ENCODE measurements around the gene DISP3. TPM values are rescaled to one million over a fixed set of nuclear protein-coding genes. Genes with fewer than 3 reads are reported as not detected.

Gene DISP3
- polyA plus RNA-seq, 1 of the 3 experiments (the other 2 are of a cell fraction): 0.08 TPM

DNA sequence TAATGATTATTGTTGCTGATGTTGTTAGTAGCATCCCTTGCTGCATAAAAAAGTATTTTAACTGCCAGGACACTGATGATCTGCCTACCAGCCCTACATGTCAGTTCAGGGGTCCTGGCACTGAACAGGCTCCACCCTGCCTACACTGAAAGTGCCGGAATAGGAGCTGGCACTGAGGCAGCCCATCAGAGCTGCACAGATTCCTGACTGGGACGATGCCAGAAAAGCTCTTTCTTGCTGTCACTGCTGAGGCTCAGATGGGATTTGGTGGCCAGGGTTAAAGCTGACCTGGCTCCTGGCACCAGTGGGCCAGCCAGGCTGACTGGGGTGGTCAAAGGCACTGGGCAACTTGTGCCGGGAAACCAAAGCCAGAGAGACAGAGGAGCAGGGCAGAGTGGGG is 6.2 kb upstream of the DISP3 start (continued):
- TF ChIP-seq, protein P1, sequence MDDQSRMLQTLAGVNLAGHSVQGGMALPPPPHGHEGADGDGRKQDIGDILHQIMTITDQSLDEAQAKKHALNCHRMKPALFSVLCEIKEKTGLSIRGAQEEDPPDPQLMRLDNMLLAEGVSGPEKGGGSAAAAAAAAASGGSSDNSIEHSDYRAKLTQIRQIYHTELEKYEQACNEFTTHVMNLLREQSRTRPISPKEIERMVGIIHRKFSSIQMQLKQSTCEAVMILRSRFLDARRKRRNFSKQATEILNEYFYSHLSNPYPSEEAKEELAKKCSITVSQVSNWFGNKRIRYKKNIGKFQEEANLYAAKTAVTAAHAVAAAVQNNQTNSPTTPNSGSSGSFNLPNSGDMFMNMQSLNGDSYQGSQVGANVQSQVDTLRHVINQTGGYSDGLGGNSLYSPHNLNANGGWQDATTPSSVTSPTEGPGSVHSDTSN (IDR thresholded peaks at IDR 0.05): no peak

DNA sequence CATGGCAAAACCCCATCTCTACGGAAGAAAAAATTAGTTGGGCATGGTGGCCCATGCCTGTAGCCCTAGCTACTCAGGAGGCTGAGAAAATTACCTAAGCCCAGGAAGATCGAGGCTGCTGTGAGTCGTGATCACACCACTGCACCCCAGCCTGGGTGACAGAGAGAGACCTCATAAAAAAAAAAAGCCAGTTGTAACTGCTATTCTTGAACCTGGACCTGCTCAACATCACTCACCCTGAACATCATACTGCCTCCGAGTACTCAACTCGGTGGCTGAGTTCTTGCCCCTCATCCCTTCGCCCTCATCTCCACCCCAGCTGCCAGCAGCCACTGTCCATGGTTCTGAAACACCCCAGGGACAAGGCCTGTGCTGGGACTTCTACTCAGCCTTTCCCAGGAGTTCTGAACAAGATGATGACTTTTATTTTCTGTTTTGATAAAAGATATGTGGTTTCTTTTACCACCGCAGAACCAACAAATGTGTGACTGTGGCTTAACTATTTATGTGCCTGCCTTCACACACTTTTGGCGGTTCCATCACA is 5.4 kb upstream of the DISP3 start:
- ChIA-PET POLR2A (no interaction called here), CTCF (interaction anchor here (1.6 to 3.1 kb wide), 2 partner anchors 169 to 436 kb away, joined by 4 to 15 read pairs; no protein-coding TSS in a partner anchor)
- no peaks in the 10 kb centered on the region for H3K9me2 ChIP-seq
- TF ChIP-seq, protein P2, sequence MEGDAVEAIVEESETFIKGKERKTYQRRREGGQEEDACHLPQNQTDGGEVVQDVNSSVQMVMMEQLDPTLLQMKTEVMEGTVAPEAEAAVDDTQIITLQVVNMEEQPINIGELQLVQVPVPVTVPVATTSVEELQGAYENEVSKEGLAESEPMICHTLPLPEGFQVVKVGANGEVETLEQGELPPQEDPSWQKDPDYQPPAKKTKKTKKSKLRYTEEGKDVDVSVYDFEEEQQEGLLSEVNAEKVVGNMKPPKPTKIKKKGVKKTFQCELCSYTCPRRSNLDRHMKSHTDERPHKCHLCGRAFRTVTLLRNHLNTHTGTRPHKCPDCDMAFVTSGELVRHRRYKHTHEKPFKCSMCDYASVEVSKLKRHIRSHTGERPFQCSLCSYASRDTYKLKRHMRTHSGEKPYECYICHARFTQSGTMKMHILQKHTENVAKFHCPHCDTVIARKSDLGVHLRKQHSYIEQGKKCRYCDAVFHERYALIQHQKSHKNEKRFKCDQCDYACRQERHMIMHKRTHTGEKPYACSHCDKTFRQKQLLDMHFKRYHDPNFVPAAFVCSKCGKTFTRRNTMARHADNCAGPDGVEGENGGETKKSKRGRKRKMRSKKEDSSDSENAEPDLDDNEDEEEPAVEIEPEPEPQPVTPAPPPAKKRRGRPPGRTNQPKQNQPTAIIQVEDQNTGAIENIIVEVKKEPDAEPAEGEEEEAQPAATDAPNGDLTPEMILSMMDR (IDR thresholded peaks at IDR 0.05): no peak
- TF ChIP-seq GABPA (IDR thresholded peaks at IDR 0.05; ENCODE audit: low read depth) (no peak), FOXM1 (IDR thresholded peaks at IDR 0.05; ENCODE audit: low read depth) (no peak), EZH2phosphoT487 (IDR thresholded peaks at IDR 0.05; ENCODE audit: borderline replicate concordance, low read depth) (no peak), RAD21 (IDR thresholded peaks at IDR 0.05; ENCODE audit: low read length) (no peak)
- TF ChIP-seq, protein P3, sequence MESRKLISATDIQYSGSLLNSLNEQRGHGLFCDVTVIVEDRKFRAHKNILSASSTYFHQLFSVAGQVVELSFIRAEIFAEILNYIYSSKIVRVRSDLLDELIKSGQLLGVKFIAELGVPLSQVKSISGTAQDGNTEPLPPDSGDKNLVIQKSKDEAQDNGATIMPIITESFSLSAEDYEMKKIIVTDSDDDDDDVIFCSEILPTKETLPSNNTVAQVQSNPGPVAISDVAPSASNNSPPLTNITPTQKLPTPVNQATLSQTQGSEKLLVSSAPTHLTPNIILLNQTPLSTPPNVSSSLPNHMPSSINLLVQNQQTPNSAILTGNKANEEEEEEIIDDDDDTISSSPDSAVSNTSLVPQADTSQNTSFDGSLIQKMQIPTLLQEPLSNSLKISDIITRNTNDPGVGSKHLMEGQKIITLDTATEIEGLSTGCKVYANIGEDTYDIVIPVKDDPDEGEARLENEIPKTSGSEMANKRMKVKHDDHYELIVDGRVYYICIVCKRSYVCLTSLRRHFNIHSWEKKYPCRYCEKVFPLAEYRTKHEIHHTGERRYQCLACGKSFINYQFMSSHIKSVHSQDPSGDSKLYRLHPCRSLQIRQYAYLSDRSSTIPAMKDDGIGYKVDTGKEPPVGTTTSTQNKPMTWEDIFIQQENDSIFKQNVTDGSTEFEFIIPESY (IDR thresholded peaks at IDR 0.05; ENCODE audit: borderline replicate concordance, low read depth): no peak
- TF ChIP-seq, protein P4, sequence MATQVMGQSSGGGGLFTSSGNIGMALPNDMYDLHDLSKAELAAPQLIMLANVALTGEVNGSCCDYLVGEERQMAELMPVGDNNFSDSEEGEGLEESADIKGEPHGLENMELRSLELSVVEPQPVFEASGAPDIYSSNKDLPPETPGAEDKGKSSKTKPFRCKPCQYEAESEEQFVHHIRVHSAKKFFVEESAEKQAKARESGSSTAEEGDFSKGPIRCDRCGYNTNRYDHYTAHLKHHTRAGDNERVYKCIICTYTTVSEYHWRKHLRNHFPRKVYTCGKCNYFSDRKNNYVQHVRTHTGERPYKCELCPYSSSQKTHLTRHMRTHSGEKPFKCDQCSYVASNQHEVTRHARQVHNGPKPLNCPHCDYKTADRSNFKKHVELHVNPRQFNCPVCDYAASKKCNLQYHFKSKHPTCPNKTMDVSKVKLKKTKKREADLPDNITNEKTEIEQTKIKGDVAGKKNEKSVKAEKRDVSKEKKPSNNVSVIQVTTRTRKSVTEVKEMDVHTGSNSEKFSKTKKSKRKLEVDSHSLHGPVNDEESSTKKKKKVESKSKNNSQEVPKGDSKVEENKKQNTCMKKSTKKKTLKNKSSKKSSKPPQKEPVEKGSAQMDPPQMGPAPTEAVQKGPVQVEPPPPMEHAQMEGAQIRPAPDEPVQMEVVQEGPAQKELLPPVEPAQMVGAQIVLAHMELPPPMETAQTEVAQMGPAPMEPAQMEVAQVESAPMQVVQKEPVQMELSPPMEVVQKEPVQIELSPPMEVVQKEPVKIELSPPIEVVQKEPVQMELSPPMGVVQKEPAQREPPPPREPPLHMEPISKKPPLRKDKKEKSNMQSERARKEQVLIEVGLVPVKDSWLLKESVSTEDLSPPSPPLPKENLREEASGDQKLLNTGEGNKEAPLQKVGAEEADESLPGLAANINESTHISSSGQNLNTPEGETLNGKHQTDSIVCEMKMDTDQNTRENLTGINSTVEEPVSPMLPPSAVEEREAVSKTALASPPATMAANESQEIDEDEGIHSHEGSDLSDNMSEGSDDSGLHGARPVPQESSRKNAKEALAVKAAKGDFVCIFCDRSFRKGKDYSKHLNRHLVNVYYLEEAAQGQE (IDR thresholded peaks at IDR 0.05; ENCODE audit: low read depth, low read length): peak; percentile 96
- TF ChIP-seq, protein P1 (IDR thresholded peaks at IDR 0.05): no peak
- H3K4me1 ChIP-seq (ENCODE audit: control insufficient read depth in 1 of 2, insufficient read depth in 2 of 2, low read depth in 1 of 2, low read length in 1 of 2): peaks cover 0 to 30% of the 10 kb centered on the region in 2 experiments; a peak in 1 of 4 replicates
- H3K9me3 ChIP-seq: no peaks in the 10 kb centered on the region
- no peaks in the 10 kb centered on the region for H3F3A ChIP-seq (replicated peaks; ENCODE audit: insufficient read depth)
- no peak overlapping the region for H3K4me3 ChIP-seq (ENCODE audit: low read depth in 2 of 2, low read length in 1 of 2)
- H3K79me2 ChIP-seq (ENCODE audit: insufficient read depth): no peaks in the 10 kb centered on the region
- H3K27me3 ChIP-seq (ENCODE audit: insufficient read depth): no peaks in the 10 kb centered on the region
- H3K36me3 ChIP-seq (replicated peaks in 1 of 2; ENCODE audit: control insufficient read depth in 1 of 2, insufficient read depth in 2 of 2, low read length in 1 of 2): no peaks in the 10 kb centered on the region
- H2AFZ ChIP-seq (ENCODE audit: low read depth): no peak overlapping the region
- H3K4me2 ChIP-seq: no peak overlapping the region
- H3K27ac ChIP-seq (ENCODE audit: low read depth in 2 of 2, low read length in 1 of 2): no peak overlapping the region
- DNase-seq: no peak
- WGBS (ENCODE audit: low lambda C conversion rate): 54% methylated on average over 8 of the region's 8 CpGs
- no peak overlapping the region for H3K9ac ChIP-seq
- H4K20me1 ChIP-seq (ENCODE audit: insufficient read depth): no peaks in the 10 kb centered on the region
